Stromal cell of bone marrow (primary cell): Measurements from ENCODE around the gene TUBB2A.

ENCODE experiments used
- DNase-seq: peaks from one replicate; pipeline ENCODE4 v3.0.0-alpha.2; 2012; ENCODE audit warnings: low read depth

The TUBB2A gene

GRCh38 chr6:3119040-3119723 is 38.2 kb downstream of the TUBB2A start:
- DNase-seq, result no peak

GRCh38 chr6:3118353-3119039 is 38.8 kb downstream of the TUBB2A start, which contains the start of gene BPHL:
BPHL (plus strand) TSS chr6:3118711; CDS start chr6:3118741, 30 bp downstream.
- DNase-seq, result peak; percentile 82

GRCh38 chr6:3117912-3118352 is 39.4 kb downstream of the TUBB2A start:
- DNase-seq, result no peak

- no peak for DNase-seq
These were observed 43.0 kb downstream of the TUBB2A start for GRCh38 chr6:3114377-3114776.

- DNase-seq, result no peak
These were observed 47.6 kb downstream of the TUBB2A start for GRCh38 chr6:3109761-3110160.

GRCh38 chr6:3108746-3109414 is 48.5 kb downstream of the TUBB2A start:
- no peak for DNase-seq
